Thoracic aorta (tissue), 2 donors: ENCODE results near the gene PGA5. TPM values are rescaled to one million over a fixed set of nuclear protein-coding genes. Genes with fewer than 3 reads are reported as not detected.
"Not testable (repeated sequence)": the region's sequence is repeated elsewhere in the genome, so short reads cannot be mapped to it uniquely, and the experiment has no call there.

ENCODE experiments used
- ATAC-seq: fragments of 150-250 bp; one replicate; pipeline ENCODE4 v1.8.0; 2017; ENCODE audit warnings: low read depth; ENCODE audit not compliant: insufficient number of reproducible peaks, low FRiP score
- DNase-seq: peaks from one replicate; pipeline ENCODE4 v3.0.0-alpha.2; 2020; ENCODE audit warnings: low spot score
- H3K27ac ChIP-seq, 2 donors: fragments of 200-600 bp; sonication (generic); 1 replicate in 1 of 2; 2 replicates in 1 of 2; pipeline ENCODE4 v1.5.1; 2016; ENCODE audit warnings: mild to moderate bottlenecking in 2 of 2, moderate library complexity in 2 of 2
- H3K27me3 ChIP-seq: fragments of 200-600 bp; sonication (generic); replicated peaks from 2 replicates; pipeline ENCODE4 v1.6.0; 2016; ENCODE audit warnings: mild to moderate bottlenecking; ENCODE audit not compliant: insufficient read depth
- H3K36me3 ChIP-seq: fragments of 200-600 bp; sonication (generic); one replicate; pipeline ENCODE4 v1.5.1; 2016
- H3K4me1 ChIP-seq, 2 donors: fragments of 200-600 bp; sonication (generic); 1 replicate in 1 of 2; 2 replicates in 1 of 2; pipeline versions ENCODE4 v1.5.1 to v1.6.0; 2016; ENCODE audit warnings: low read depth in 2 of 2, mild to moderate bottlenecking in 1 of 2; ENCODE audit not compliant: control insufficient read depth in 1 of 2
- H3K4me3 ChIP-seq: fragments of 200-600 bp; sonication (generic); 2 replicates; pipeline ENCODE4 v1.5.1; 2016; ENCODE audit warnings: mild to moderate bottlenecking
- H3K9me3 ChIP-seq: fragments of 200-600 bp; sonication (generic); 2 replicates; pipeline ENCODE4 v1.5.1; 2016
- total RNA-seq, 2 donors: library from RNA; depleted of rRNA; stranded (reverse); fragments of >200 nt; gene quantifications; one replicate each; pipeline versions ENCODE4 v1.1.0 to v1.2.3, GENCODE V29; 2016
- TF ChIP-seq, protein P1 (sequence below): fragments of 200-600 bp; sonication (generic); IDR thresholded peaks from one replicate; pipeline ENCODE4 v1.5.1; 2019; ENCODE audit warnings: antibody characterized with exemption

The PGA5 gene
- total RNA-seq, 2 donors from 2014 or later = not detected

DNA sequence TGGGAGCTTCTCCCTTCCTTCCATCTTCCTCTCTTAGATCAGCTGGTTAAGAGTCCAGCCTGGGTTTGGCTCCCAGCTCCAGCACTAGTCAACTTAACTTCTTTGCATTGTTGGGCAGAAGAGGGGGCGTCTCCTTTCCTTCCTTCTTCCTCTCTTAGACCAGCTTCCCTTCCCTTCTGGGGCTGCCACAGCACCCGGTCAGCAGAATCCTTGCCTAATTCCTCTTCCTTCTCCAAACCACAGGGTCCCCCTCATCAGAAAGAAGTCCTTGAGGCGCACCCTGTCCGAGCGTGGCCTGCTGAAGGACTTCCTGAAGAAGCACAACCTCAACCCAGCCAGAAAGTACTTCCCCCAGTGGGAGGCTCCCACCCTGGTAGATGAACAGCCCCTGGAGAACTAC, 551 bp downstream of the PGA5 start:
- not testable (repeated sequence) for ATAC-seq, H3K4me3 ChIP-seq, H3K27me3 ChIP-seq, DNase-seq, H3K36me3 ChIP-seq, H3K4me1 ChIP-seq, H3K27ac ChIP-seq, H3K9me3 ChIP-seq

DNA sequence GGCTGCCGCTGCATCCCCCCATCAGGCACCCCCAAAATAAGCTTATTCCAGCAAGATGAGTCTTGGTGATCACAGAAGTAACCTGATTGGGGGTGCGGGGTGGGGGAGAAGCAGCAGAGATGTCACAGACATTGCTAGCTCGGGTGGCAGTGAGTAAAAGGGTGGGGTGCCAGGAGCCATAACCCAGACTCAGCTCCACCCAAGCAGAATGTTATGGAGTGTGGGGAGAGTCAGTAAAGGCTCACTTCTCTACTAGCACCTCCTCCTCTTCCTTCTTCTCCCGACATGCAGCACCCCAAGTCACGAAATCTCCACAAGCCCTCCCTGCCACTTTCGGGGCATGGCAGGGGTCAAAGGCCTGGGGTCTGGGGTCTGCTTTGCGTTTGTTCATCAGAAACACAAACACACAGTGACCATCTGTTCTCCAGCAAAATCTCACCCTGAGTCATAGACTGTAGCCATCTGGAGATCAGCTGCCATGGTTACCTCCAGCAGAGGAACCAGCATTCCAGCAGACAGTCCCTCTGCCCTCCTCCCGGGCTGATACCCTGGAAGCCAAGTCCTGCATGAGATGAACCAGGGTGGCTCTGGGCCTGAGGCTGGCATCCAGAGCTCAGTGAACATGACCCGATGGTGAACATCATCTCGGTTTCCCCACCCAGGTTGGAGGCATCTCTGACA, 4.4 kb downstream of the PGA5 start:
- H3K27ac ChIP-seq, ATAC-seq, H3K4me3 ChIP-seq, H3K9me3 ChIP-seq, DNase-seq, H3K36me3 ChIP-seq, H3K27me3 ChIP-seq, H3K4me1 ChIP-seq: not testable (repeated sequence)

DNA sequence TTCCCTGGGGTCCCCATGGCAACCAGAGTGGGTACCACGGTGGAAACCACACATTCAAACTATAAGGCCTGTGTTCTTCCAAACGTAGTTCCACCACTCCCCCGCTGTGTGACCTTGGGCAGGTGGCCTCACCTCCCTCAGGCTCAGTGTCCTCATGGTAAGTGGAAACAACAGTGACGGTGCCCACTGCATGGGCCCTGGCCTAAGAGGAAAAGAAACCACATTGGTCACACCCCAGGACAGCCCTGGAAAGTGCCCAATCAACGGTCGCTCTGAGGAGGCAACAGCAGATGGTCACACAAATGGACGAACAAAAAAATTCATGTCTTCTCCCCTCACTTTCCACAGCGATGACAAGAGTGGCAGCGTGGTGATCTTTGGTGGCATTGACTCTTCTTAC, 7.1 kb downstream of the PGA5 start:
- H3K9me3 ChIP-seq, H3K27ac ChIP-seq, H3K27me3 ChIP-seq, H3K4me1 ChIP-seq, H3K4me3 ChIP-seq, ATAC-seq, DNase-seq, H3K36me3 ChIP-seq: not testable (repeated sequence)

DNA sequence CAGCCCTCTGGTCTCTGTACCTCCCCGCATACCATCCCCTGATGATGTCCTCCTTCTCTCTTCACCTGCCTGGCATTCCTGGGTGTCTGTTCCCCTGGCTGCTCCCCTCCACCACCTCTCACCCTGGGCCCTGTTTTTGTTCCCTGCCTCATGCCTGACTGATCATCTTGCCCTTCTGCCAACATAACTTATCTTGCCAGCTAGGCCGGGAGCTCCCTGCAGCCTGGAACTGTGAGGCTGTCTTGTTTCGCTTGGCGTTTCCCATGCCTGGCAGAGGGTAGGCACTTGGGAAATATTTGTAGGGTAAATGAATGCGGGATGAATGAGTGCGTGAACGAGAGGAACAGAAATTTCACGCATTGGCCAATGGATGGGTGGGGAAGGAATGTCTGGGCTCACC, 8.2 kb downstream of the PGA5 start:
- H3K36me3 ChIP-seq, H3K27ac ChIP-seq, ATAC-seq, H3K27me3 ChIP-seq, H3K4me3 ChIP-seq, DNase-seq, H3K9me3 ChIP-seq, H3K4me1 ChIP-seq: not testable (repeated sequence)

DNA sequence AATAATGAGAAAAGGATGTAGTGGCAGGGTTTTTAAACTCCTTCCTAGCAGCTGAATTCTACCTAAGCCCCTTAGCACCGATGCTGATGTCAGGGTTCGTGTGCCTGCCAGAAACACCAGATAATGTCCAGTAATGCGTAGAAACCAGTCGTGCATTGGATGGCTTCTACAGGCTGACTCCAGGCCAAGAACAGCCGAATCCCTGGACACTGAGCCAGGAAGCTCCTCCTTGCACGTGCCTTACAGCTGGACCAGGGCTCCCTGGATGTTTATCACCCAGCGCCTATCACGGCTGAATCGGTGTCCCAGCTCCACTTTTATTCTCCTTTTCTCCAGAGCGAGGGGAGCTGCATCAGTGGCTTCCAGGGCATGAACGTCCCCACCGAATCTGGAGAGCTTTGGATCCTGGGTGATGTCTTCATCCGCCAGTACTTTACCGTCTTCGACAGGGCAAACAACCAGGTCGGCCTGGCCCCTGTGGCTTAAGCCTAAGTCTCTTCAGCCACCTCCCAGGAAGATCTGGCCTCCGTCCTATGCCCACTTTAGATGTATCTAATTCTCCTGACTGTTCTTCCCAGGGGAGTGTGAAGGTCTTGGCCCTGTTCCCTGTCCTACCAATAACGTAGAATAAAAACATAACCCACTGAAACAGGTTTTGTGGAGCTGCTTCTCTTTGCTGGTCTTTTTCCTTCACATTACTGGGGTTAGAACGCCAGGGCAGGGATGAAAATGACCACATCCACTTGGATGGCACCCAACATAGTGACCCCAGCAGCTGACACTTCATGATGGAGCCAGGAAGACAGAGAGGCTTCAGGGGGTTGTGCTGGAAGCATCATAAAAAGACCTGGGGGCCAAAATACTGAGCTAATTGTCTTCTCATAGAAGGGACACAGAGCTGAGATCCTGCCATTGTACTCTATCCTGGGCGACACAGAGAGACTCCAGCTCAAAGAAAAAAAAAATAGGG, 10.1 kb downstream of the PGA5 start:
- H3K4me1 ChIP-seq, ATAC-seq, H3K9me3 ChIP-seq, H3K27ac ChIP-seq, H3K27me3 ChIP-seq, H3K36me3 ChIP-seq, H3K4me3 ChIP-seq, DNase-seq: not testable (repeated sequence)

DNA sequence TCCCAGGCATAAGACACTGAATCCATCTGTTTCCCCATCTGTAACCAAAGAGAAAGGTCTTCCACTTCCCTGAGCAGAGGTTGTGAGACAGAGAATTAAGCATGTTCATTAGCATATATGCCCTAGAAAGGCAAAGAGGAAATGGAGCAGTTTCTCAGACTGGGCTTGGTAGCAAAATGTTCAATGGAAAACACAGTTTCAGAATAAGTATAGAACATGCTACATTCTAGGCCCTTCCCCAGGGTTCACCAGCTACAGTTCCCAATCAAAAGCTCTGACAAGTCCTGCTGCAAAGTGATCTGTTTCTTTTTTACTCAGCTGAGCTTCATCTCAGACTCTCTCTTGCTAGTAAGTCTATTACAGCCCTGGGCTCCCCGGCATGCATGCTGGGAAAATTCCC, 11.4 kb downstream of the PGA5 start:
- H3K4me1 ChIP-seq, H3K9me3 ChIP-seq, DNase-seq, H3K27ac ChIP-seq, H3K4me3 ChIP-seq, H3K36me3 ChIP-seq, H3K27me3 ChIP-seq, ATAC-seq: not testable (repeated sequence)

DNA sequence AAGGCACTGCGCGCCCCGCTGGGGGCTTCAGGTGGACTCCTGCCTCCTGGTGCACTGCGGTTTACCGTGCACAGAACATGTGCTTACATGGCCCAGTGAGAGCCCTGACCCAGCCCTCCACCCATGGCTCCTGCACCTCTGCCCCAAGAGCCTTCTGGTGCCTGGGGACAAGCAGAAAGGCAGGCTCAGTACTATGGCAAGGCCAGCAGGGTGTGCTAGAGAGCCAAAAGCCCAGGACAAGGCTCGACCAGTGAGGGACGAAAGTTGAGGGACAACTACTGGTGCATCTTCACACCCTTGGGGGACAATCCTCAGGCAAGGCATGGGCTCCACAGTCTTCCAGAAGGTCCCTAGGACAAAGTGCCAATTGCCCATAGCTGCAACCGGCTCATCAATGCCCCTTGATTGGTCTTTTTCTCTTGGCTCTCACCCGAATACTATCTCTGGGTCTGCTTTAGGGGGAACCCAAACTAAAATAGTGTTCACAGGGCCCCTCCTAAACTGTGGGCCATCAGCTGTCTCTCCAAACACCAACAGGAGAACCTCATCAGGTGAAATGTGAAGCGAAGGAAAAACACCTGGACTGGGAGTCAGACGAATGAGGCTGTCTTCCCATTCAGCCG, 13.5 kb downstream of the PGA5 start:
- Histone ChIP-seq H3K4me1 (no peaks in the 10 kb centered on the region), H3K9me3 (no peaks in the 10 kb centered on the region), H3K27me3 (no peaks in the 10 kb centered on the region), H3K4me3 (no peak overlapping the region), H3K36me3 (no peaks in the 10 kb centered on the region), H3K27ac (no peak overlapping the region)
- TF ChIP-seq, protein P1, sequence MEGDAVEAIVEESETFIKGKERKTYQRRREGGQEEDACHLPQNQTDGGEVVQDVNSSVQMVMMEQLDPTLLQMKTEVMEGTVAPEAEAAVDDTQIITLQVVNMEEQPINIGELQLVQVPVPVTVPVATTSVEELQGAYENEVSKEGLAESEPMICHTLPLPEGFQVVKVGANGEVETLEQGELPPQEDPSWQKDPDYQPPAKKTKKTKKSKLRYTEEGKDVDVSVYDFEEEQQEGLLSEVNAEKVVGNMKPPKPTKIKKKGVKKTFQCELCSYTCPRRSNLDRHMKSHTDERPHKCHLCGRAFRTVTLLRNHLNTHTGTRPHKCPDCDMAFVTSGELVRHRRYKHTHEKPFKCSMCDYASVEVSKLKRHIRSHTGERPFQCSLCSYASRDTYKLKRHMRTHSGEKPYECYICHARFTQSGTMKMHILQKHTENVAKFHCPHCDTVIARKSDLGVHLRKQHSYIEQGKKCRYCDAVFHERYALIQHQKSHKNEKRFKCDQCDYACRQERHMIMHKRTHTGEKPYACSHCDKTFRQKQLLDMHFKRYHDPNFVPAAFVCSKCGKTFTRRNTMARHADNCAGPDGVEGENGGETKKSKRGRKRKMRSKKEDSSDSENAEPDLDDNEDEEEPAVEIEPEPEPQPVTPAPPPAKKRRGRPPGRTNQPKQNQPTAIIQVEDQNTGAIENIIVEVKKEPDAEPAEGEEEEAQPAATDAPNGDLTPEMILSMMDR = peak; percentile 66
- DNase-seq (no peak), ATAC-seq (no peak)
